ENCODE measurements around the gene WDR55.
"Not testable (repeated sequence)": the region's sequence is repeated elsewhere in the genome, so short reads cannot be mapped to it uniquely, and the experiment has no call there.

WDR55 gene

DNA sequence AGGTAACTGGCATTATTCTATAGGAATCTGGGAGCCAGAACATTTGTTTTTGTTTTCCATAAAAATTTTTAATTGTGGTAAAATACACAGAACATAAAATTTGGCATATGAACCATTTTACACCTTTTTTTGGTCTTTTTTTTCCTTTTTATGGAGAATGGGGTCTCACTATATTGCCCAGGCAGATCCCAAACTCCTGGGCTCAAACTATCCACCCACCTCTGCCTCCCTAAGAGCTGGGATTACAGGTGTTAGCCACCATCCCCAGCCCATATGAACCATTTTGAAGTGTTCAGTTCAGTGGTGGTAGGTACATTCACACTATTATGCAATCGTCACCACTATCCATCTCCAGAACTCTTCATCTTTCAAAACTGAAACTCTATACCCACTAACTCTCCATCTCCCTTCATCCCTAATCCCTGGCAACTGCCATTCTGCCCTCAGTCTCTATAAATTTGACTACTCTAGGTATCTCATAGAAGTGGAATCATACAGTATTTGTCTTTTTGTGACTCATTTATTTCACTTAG, 48.9 kb downstream of the WDR55 start:
- no peak for DNase-seq

GRCh38 chr5:140716238-140716637, 51.5 kb downstream of the WDR55 start:
- DNase-seq, result not testable (repeated sequence)

- no peak for DNase-seq
These were observed 53.5 kb downstream of the WDR55 start for GRCh38 chr5:140718266-140718592.

DNA sequence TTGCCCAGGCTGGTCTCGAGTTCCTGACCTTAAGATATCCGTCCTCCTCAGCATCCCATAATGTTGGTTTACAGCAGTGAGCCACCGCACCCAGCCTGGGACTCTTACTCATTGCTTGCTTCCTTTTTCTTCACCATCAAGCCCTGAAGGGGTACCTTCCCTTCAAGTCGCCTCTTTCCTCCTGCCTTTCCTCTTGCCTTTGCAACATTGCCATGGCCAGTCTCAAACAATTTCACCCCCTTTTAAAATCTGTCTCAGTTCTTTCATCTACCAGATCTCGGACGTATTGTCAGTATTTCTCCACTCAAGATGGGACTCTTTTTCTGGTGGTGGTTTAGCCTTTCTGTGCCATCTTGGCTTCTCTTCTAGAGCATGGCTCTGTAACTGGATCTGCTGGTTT, 56.0 kb downstream of the WDR55 start:
- not testable (repeated sequence) for DNase-seq

DNA sequence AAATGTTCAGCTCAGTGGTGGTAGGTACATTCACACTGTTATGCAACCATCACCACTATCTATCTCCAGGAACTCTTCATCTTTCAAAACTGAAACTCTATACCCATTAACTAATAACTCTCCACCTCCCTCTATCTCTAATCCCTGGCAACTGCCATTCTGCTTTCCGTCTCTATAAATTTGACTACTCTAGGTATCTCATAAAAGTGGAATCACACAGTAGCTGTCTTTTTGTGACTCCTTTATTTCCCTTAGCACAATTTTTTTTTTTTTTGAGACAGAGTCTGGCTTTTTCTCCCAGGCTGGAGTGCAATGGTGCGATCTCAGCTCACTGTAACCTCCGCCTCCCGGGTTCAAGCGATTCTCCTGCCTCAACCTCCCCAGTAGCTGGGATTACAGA, 56.7 kb downstream of the WDR55 start:
- not testable (repeated sequence) for DNase-seq
